Trophoblast cell (in vitro differentiated cells and primary cell): Measurements from ENCODE around the gene TWIST2.

Experiments
- DNase-seq, 2 donors: peaks; one replicate each; pipeline ENCODE4 v3.0.0-alpha.2; 2016
- H2AFZ ChIP-seq: 2 replicates; pipeline ENCODE4 v1.6.1; 2013; ENCODE audit warnings: low read length, moderate library complexity, mild to moderate bottlenecking; ENCODE audit not compliant: insufficient read depth, poor library complexity
- H2AK5ac ChIP-seq: 2 replicates; pipeline ENCODE4 v1.6.1; 2013; ENCODE audit warnings: mild to moderate bottlenecking, low read length
- H2BK120ac ChIP-seq: 2 replicates; pipeline ENCODE4 v1.6.1; 2013; ENCODE audit warnings: low read length, mild to moderate bottlenecking, moderate library complexity; ENCODE audit not compliant: insufficient read depth, poor library complexity
- H2BK12ac ChIP-seq: 2 replicates; pipeline ENCODE4 v1.6.1; 2013; ENCODE audit warnings: mild to moderate bottlenecking, low read length, moderate library complexity
- H2BK5ac ChIP-seq: 2 replicates; pipeline ENCODE4 v1.6.1; 2013; ENCODE audit warnings: low read length, low read depth, moderate library complexity, mild to moderate bottlenecking; ENCODE audit not compliant: poor library complexity
- H3K14ac ChIP-seq: 2 replicates; pipeline ENCODE4 v1.6.1; 2013; ENCODE audit warnings: mild to moderate bottlenecking, low read length
- H3K18ac ChIP-seq: 2 replicates; pipeline ENCODE4 v1.6.1; 2013; ENCODE audit warnings: mild to moderate bottlenecking, low read length
- H3K23ac ChIP-seq: 2 replicates; pipeline ENCODE4 v1.6.1; 2013; ENCODE audit warnings: low read length
- H3K27ac ChIP-seq: 2 replicates; pipeline ENCODE4 v1.5.1; 2013; ENCODE audit warnings: low read depth, mild to moderate bottlenecking, inconsistent platforms, low read length, moderate library complexity
- H3K27me3 ChIP-seq: 2 replicates; pipeline ENCODE4 v1.6.1; 2013; ENCODE audit warnings: inconsistent platforms, mild to moderate bottlenecking, low read length, moderate library complexity; ENCODE audit not compliant: insufficient read depth
- H3K36me3 ChIP-seq, 2 experiments: 1 replicate in 1 of 2; 2 replicates in 1 of 2; pipeline ENCODE4 v1.6.1; 2013; ENCODE audit warnings: low read length in 2 of 2, mild to moderate bottlenecking in 2 of 2, moderate library complexity in 1 of 2; ENCODE audit not compliant: insufficient read depth in 2 of 2, control insufficient read depth in 1 of 2
- H3K4ac ChIP-seq: 2 replicates; pipeline ENCODE4 v1.6.1; 2013; ENCODE audit warnings: low read depth, mild to moderate bottlenecking, low read length, moderate library complexity
- H3K4me1 ChIP-seq, 2 experiments: 1 replicate in 1 of 2; 2 replicates in 1 of 2; pipeline ENCODE4 v1.6.1; 2013; ENCODE audit warnings: low read length in 2 of 2, mild to moderate bottlenecking in 2 of 2, moderate library complexity in 1 of 2; ENCODE audit not compliant: insufficient read depth in 2 of 2, control insufficient read depth in 1 of 2
- H3K4me2 ChIP-seq: 2 replicates; pipeline ENCODE4 v1.6.1; 2013; ENCODE audit warnings: inconsistent platforms, mild to moderate bottlenecking, low read length, moderate library complexity
- H3K4me3 ChIP-seq: 2 replicates; pipeline ENCODE4 v1.5.1; 2013; ENCODE audit warnings: mild to moderate bottlenecking, low read depth, low read length, inconsistent platforms
- H3K79me1 ChIP-seq: one replicate; pipeline ENCODE4 v1.6.1; 2013; ENCODE audit warnings: low read length
- H3K79me2 ChIP-seq: 2 replicates; pipeline ENCODE4 v1.6.1; 2013; ENCODE audit warnings: low read length, mild to moderate bottlenecking; ENCODE audit not compliant: control insufficient read depth, insufficient read depth, poor library complexity
- H3K9ac ChIP-seq: 2 replicates; pipeline ENCODE4 v1.6.1; 2013; ENCODE audit warnings: mild to moderate bottlenecking, low read length
- H3K9me3 ChIP-seq: 2 replicates; pipeline ENCODE4 v1.6.1; 2013; ENCODE audit warnings: low read depth, mild to moderate bottlenecking, control low read depth, inconsistent platforms, low read length; ENCODE audit not compliant: insufficient read depth
- H4K12ac ChIP-seq: 2 replicates; pipeline ENCODE4 v1.6.1; 2013; ENCODE audit warnings: low read depth, mild to moderate bottlenecking, low read length, moderate library complexity
- H4K8ac ChIP-seq: 2 replicates; pipeline ENCODE4 v1.6.1; 2013; ENCODE audit warnings: low read depth, mild to moderate bottlenecking, low read length, moderate library complexity
- H4K91ac ChIP-seq: one replicate; pipeline ENCODE4 v1.6.1; 2013; ENCODE audit warnings: low read depth, mild to moderate bottlenecking, low read length, moderate library complexity
- WGBS: extraction: QIAGEN DNeasy Blood & Tissue Kit; methylation state at CpG from one replicate; pipeline ENCODE4 v1.1.7; 2013; ENCODE audit warnings: missing lambda C conversion rate; ENCODE audit not compliant: insufficient read length, insufficient coverage; ENCODE audit errors: extremely low coverage; 5-methylcytosine and 5-hydroxymethylcytosine counted together

TWIST2 gene

DNA sequence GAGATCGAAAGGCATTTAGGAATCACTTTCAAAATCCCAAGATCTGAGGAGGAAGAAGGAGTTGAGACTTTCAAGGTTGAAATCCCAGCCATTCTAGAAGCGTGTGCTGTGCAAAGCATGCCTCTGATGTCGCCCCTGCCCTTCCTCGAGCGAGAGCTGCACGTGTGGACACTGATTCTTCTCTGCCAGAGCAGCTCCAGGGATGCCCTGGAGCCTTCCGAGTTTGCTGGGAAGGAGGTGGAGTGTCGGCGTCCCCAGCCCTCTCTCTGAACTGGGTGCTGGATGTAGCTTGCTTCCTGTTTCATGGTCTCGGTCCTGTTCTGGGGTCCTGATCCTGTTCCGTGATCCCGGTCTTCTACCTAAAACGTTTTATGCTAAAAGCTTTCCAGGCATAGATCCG lies 76.1 kb downstream of the TWIST2 start:
- Histone ChIP-seq H3K4ac (no peak overlapping the region), H2BK5ac (no peak overlapping the region), H3K79me1 (no peaks in the 10 kb centered on the region), H3K14ac (no peak overlapping the region), H3K36me3 (no peaks in the 10 kb centered on the region), H2BK12ac (no peak overlapping the region), H4K91ac (no peak overlapping the region), H4K12ac (no peak overlapping the region), H3K23ac (no peak overlapping the region), H3K27me3 (no peaks in the 10 kb centered on the region), H3K27ac (no peak overlapping the region), H3K4me1 (no peaks in the 10 kb centered on the region), H3K79me2 (no peaks in the 10 kb centered on the region), H2AFZ (no peak overlapping the region), H4K8ac (no peak overlapping the region), H3K4me3 (no peak overlapping the region), H2BK120ac (no peak overlapping the region), H2AK5ac (no peak overlapping the region), H3K9me3 (no peaks in the 10 kb centered on the region), H3K9ac (no peak overlapping the region), H3K18ac (no peak overlapping the region), H3K4me2 (no peak overlapping the region)
- no peak for DNase-seq
- WGBS, result no CpG with 5 or more reads among the region's 14 CpGs

DNA sequence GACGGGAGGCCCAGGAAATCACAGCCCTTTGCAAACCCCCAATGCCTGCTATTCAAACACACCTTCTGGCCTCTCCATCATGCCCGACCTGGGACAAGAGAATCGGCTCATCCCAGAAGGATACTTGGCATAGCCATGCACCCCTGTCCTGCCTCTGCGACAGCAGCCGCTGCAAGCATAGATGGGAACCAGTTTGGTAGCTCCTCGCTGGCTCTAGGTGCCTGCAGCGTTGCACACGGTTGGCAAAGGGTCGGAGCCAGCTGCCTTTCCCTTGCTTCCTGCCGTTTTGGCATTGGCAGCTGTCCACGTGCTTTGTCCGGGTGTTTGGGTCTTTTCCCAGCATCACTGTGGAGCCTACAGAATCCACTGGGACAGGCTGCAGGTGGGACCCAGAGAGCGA lies 76.9 kb downstream of the TWIST2 start:
- H3K79me2 ChIP-seq, result no peaks in the 10 kb centered on the region
- H3K79me1 ChIP-seq, result no peaks in the 10 kb centered on the region
- no peaks in the 10 kb centered on the region for H3K9me3 ChIP-seq
- H3K4me2 ChIP-seq, result no peak overlapping the region
- no peak overlapping the region for H3K27ac ChIP-seq
- no peak overlapping the region for H4K8ac ChIP-seq
- H3K4ac ChIP-seq, result no peak overlapping the region
- H4K12ac ChIP-seq, result no peak overlapping the region
- H3K4me3 ChIP-seq, result no peak overlapping the region
- H3K9ac ChIP-seq, result no peak overlapping the region
- H2BK120ac ChIP-seq, result no peak overlapping the region
- no peak overlapping the region for H2AK5ac ChIP-seq
- H2AFZ ChIP-seq, result no peak overlapping the region
- no CpG with 5 or more reads among the region's 13 CpGs for WGBS
- H4K91ac ChIP-seq, result no peak overlapping the region
- H2BK12ac ChIP-seq, result no peak overlapping the region
- no peak overlapping the region for H2BK5ac ChIP-seq
- no peak for DNase-seq
- no peaks in the 10 kb centered on the region for H3K4me1 ChIP-seq
- no peak overlapping the region for H3K23ac ChIP-seq
- H3K36me3 ChIP-seq, result no peaks in the 10 kb centered on the region
- no peak overlapping the region for H3K18ac ChIP-seq
- H3K27me3 ChIP-seq, result no peaks in the 10 kb centered on the region
- no peak overlapping the region for H3K14ac ChIP-seq

DNA sequence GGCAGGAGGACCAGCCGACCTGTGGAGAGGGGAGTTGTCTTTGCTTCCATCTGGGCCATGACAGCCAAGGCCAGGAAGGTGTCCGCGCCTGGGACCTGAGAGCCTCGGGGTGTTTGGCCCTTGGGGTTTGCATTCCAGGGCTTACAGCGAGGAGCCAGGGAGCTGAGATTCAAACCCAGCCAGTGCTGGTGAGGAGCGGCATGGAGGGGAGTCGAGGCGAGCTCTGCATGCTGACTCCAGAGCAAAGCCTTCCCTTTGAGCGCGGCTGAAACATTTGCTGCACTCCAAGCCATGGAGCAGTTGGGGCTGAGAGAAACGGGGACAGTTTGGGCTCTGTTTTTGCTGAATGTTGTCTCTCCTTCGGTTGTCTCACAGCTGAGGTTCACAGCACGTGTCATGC lies 77.4 kb downstream of the TWIST2 start:
- Histone ChIP-seq H3K4me3 (no peak overlapping the region), H3K9me3 (no peaks in the 10 kb centered on the region), H3K4ac (no peak overlapping the region), H2AFZ (no peak overlapping the region), H3K14ac (no peak overlapping the region), H4K8ac (no peak overlapping the region), H3K27ac (no peak overlapping the region), H2BK12ac (no peak overlapping the region), H3K79me1 (no peaks in the 10 kb centered on the region), H3K36me3 (no peaks in the 10 kb centered on the region), H2BK120ac (no peak overlapping the region), H3K4me1 (no peaks in the 10 kb centered on the region), H3K18ac (no peak overlapping the region), H3K27me3 (no peaks in the 10 kb centered on the region), H3K23ac (no peak overlapping the region), H2AK5ac (no peak overlapping the region), H2BK5ac (no peak overlapping the region), H3K4me2 (no peak overlapping the region), H4K12ac (no peak overlapping the region), H3K9ac (no peak overlapping the region), H3K79me2 (no peaks in the 10 kb centered on the region), H4K91ac (no peak overlapping the region)
- no peak for DNase-seq
- no CpG with 5 or more reads among the region's 13 CpGs for WGBS

DNA sequence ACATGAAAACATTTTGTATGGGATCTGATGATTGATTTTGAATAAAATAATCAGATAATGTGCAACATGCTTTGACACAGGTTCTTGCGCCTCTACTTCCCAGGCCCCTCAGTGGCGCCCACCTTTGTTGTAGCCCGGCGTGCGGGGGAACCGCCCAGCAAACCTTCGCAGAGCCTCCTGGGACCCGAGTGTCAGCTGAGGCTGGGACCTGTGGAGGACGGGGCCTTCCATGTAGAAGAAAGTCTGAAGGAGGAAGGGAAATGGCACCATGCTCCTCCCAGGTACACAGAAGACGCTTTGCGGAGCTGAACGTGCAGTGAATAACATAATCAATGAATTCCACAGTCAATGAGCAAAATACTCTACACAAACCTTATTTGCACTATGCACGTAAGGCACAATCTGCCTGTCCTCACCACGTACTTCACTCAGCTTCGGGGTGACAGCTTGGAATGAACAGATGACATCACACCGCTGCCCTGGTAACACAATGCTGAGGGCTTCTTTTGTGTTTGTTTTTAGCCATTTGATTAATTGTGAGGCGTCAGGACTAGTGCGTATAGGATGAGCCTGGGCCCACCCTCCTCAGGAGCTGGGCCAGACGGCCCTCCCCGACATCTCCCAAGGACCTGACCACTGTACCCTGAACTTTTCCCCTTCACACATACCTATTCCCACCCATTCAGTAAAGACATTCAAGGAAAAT lies 78.1 kb downstream of the TWIST2 start:
- H4K12ac ChIP-seq, result no peak overlapping the region
- H3K36me3 ChIP-seq, result no peaks in the 10 kb centered on the region
- no peaks in the 10 kb centered on the region for H3K27me3 ChIP-seq
- H3K18ac ChIP-seq, result no peak overlapping the region
- no peak overlapping the region for H3K27ac ChIP-seq
- no peak overlapping the region for H4K91ac ChIP-seq
- H3K9me3 ChIP-seq, result no peaks in the 10 kb centered on the region
- H3K4me3 ChIP-seq, result no peak overlapping the region
- WGBS, result no CpG with 5 or more reads among the region's 20 CpGs
- H3K79me1 ChIP-seq, result no peaks in the 10 kb centered on the region
- no peak overlapping the region for H3K4ac ChIP-seq
- no peak overlapping the region for H2BK5ac ChIP-seq
- H2BK120ac ChIP-seq, result no peak overlapping the region
- no peak overlapping the region for H2AK5ac ChIP-seq
- no peak for DNase-seq
- no peak overlapping the region for H4K8ac ChIP-seq
- no peak overlapping the region for H2BK12ac ChIP-seq
- no peak overlapping the region for H3K14ac ChIP-seq
- H3K79me2 ChIP-seq, result no peaks in the 10 kb centered on the region
- H3K9ac ChIP-seq, result no peak overlapping the region
- H3K4me2 ChIP-seq, result no peak overlapping the region
- H3K23ac ChIP-seq, result no peak overlapping the region
- H3K4me1 ChIP-seq, result no peaks in the 10 kb centered on the region
- H2AFZ ChIP-seq, result no peak overlapping the region
